Measurements from ENCODE around the gene UFSP2.

DNA sequence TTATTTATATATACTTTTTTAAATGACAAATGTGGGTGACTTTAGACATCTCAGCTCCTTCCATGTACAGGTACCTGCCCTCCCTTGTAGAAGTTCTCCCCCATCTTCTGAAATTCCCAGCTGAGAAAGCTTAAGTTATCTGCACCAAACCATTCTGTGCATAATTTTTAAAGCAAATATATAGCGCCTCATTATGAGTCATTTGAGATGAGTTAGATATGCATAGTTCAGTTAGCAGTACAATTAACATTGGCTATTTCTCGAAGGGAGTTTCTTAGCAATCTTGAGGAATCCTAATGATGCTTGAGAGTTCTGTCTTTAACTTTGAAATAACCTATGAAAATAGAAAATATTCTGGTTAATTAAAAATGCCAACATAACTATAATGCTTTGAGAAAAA is 19.4 kb upstream of the UFSP2 start:
- TF ChIP-seq POLR2AphosphoS5 (IDR thresholded peaks at IDR 0.05; ENCODE audit: borderline replicate concordance, low read depth, low read length) (no peak), EZH2 (IDR thresholded peaks at IDR 0.05) (no peak), FOXP2 (optimal IDR thresholded peaks at IDR 0.05; ENCODE audit: control extremely low read depth, extremely low read length, insufficient read depth) (no peak)
